Measurements from ENCODE around the gene TMC2. TPM values are rescaled to one million over a fixed set of nuclear protein-coding genes. Genes with fewer than 3 reads are reported as not detected.

The TMC2 gene
- total RNA-seq, 1 experiment from 2014 or later = not detected

DNA sequence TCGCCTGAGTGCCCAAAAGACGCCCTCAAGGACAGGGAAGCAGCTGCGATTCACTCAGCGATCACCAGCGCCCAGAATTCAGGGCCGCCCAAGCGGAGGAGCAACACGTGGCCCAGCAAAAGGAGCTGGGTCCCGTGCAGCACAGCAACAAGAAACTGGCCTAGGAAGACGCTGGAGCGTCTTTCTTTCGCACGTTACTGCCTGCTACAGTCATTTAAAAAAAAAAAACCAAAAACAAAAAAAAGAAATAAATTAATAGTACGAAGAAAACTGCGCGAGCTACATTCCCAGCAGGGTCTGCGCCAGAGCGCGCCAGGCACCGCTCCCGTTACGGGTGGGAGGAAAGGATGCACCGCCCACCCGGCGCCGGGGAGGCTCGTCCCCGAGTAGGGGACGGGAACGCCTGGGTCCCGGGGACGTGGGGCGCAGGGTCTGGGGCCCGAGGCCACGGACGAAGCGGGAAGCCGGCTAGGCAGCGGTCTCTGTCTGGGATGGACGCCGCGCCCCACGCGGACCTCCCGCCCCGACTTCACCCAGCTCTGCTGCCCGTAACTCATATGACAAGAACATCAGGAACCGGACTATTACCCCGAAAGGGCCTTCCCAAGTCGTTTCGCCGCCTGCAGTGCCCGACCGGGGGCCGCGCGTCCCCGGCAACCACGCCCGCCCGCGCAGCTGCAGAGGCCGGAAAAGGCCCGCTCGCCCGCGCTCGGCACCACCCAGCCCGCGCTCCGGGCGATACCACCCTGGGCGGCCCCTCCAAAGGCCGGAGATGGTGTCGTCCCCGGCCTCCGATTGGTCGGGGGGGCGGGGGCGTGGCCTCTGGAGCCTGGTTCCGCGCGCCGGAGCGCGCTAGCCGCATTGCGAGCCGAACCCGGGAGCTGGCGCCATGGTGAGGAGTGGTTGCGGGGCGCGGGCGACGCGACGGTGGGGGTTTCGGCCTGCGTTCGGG lies 115.7 kb downstream of the TMC2 start, which contains the start of gene NOP56 (continued):
- TF ChIP-seq ZNF138 (CRISPR knock-in tag; conservative IDR thresholded peaks at IDR 0.05) (no peak), IRF1 (CRISPR knock-in tag; IDR thresholded peaks at IDR 0.05) (no peak), SMAD3 (CRISPR knock-in tag; IDR thresholded peaks at IDR 0.05; ENCODE audit: borderline replicate concordance) (no peak), GABPB1 (CRISPR knock-in tag; IDR thresholded peaks at IDR 0.05) (peak; percentile 64), ATF6 (CRISPR knock-in tag; IDR thresholded peaks at IDR 0.05) (no peak), GTF2I (CRISPR knock-in tag; conservative IDR thresholded peaks at IDR 0.05) (no peak), IRF2 (CRISPR knock-in tag; IDR thresholded peaks at IDR 0.05; ENCODE audit: borderline replicate concordance, low read depth) (no peak), FOXK1 (CRISPR knock-in tag; IDR thresholded peaks at IDR 0.05) (peak; percentile 61), STAT6 (CRISPR knock-in tag; conservative IDR thresholded peaks at IDR 0.05; ENCODE audit: low read depth) (no peak), USF1 (CRISPR knock-in tag; IDR thresholded peaks at IDR 0.05) (peak; percentile 80), ESRRA (CRISPR knock-in tag; IDR thresholded peaks at IDR 0.05; ENCODE audit: borderline replicate concordance) (no peak), SP1 (CRISPR knock-in tag; conservative IDR thresholded peaks at IDR 0.05) (peak; percentile 90), NFE2L1 (CRISPR knock-in tag; IDR thresholded peaks at IDR 0.05) (peak; percentile 9; the same call in 1 of the 2 replicates), ZNF416 (CRISPR knock-in tag; IDR thresholded peaks at IDR 0.05) (no peak), AFF4 (CRISPR knock-in tag; IDR thresholded peaks at IDR 0.05; ENCODE audit: borderline replicate concordance) (no peak), HMGA2 (CRISPR knock-in tag; IDR thresholded peaks at IDR 0.05) (no peak), ZNF219 (CRISPR knock-in tag; IDR thresholded peaks at IDR 0.05; ENCODE audit: borderline replicate concordance) (no peak), ZNF423 (CRISPR knock-in tag; IDR thresholded peaks at IDR 0.05) (peak; percentile 87), KAT7 (CRISPR knock-in tag; IDR thresholded peaks at IDR 0.05; ENCODE audit: borderline replicate concordance) (peak; percentile 73; the same call in 1 of the 2 replicates)
- TF ChIP-seq, protein P1, sequence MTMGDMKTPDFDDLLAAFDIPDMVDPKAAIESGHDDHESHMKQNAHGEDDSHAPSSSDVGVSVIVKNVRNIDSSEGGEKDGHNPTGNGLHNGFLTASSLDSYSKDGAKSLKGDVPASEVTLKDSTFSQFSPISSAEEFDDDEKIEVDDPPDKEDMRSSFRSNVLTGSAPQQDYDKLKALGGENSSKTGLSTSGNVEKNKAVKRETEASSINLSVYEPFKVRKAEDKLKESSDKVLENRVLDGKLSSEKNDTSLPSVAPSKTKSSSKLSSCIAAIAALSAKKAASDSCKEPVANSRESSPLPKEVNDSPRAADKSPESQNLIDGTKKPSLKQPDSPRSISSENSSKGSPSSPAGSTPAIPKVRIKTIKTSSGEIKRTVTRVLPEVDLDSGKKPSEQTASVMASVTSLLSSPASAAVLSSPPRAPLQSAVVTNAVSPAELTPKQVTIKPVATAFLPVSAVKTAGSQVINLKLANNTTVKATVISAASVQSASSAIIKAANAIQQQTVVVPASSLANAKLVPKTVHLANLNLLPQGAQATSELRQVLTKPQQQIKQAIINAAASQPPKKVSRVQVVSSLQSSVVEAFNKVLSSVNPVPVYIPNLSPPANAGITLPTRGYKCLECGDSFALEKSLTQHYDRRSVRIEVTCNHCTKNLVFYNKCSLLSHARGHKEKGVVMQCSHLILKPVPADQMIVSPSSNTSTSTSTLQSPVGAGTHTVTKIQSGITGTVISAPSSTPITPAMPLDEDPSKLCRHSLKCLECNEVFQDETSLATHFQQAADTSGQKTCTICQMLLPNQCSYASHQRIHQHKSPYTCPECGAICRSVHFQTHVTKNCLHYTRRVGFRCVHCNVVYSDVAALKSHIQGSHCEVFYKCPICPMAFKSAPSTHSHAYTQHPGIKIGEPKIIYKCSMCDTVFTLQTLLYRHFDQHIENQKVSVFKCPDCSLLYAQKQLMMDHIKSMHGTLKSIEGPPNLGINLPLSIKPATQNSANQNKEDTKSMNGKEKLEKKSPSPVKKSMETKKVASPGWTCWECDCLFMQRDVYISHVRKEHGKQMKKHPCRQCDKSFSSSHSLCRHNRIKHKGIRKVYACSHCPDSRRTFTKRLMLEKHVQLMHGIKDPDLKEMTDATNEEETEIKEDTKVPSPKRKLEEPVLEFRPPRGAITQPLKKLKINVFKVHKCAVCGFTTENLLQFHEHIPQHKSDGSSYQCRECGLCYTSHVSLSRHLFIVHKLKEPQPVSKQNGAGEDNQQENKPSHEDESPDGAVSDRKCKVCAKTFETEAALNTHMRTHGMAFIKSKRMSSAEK (CRISPR knock-in tag; IDR thresholded peaks at IDR 0.05; ENCODE audit: borderline replicate concordance) = no peak
- TF ChIP-seq, protein P2, sequence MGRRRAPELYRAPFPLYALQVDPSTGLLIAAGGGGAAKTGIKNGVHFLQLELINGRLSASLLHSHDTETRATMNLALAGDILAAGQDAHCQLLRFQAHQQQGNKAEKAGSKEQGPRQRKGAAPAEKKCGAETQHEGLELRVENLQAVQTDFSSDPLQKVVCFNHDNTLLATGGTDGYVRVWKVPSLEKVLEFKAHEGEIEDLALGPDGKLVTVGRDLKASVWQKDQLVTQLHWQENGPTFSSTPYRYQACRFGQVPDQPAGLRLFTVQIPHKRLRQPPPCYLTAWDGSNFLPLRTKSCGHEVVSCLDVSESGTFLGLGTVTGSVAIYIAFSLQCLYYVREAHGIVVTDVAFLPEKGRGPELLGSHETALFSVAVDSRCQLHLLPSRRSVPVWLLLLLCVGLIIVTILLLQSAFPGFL (CRISPR knock-in tag; IDR thresholded peaks at IDR 0.05; ENCODE audit: borderline replicate concordance) = no peak; the same call in 1 of the 2 replicates

All from WTC11 (cell line).